H1 (cell line): ENCODE data around the gene PHRF1. TPM values are rescaled to one million over a fixed set of nuclear protein-coding genes. Genes with fewer than 3 reads are reported as not detected.

Experiments used
- CHD2 ChIP-seq: IDR thresholded peaks from 2 replicates; pipeline ENCODE4 v1.6.1; 2012; ENCODE audit warnings: low read length, improper control_type of control experiment
- CHD7 ChIP-seq: fragments of 300-600 bp; sonication (generic); IDR thresholded peaks from 2 replicates; pipeline ENCODE4 v1.7.1; 2012; ENCODE audit warnings: low read length, moderate library complexity, mild to moderate bottlenecking, inconsistent platforms; ENCODE audit not compliant: insufficient replicate concordance
- CREB1 ChIP-seq: IDR thresholded peaks from 2 replicates; pipeline ENCODE4 v1.6.1; 2012; ENCODE audit warnings: inconsistent platforms
- E2F6 ChIP-seq: IDR thresholded peaks from 2 replicates; pipeline ENCODE4 v1.6.1; 2012; ENCODE audit warnings: inconsistent platforms
- EGR1 ChIP-seq: IDR thresholded peaks from 2 replicates; pipeline ENCODE4 v1.6.1; 2011; ENCODE audit warnings: low read depth, low read length, borderline replicate concordance
- HDAC2 ChIP-seq, 2 experiments: fragments of 300-600 bp in 1 of 2; sonication (generic) in 1 of 2; IDR thresholded peaks; 2 replicates each; pipeline ENCODE4 v1.6.1; 2011 to 2012; ENCODE audit warnings: low read depth in 2 of 2, low read length in 2 of 2, mild to moderate bottlenecking in 2 of 2, moderate library complexity in 2 of 2, borderline replicate concordance in 1 of 2, inconsistent platforms in 1 of 2
- TCF12 ChIP-seq: IDR thresholded peaks from 2 replicates; pipeline ENCODE4 v1.6.1; 2011; ENCODE audit warnings: low read depth, mild to moderate bottlenecking, low read length
- USF2 ChIP-seq: IDR thresholded peaks from 2 replicates; pipeline ENCODE4 v1.6.1; 2011; ENCODE audit warnings: low read length, improper control_type of control experiment
- polyA plus RNA-seq, 7 experiments: library from polyadenylated mRNA; depleted of rRNA in 3 of 7; stranded (reverse) in 5 of 7; unstranded in 2 of 7; fragments of >200 nt in 5 of 7; fragments of 200-250 nt in 2 of 7; gene quantifications; 1 replicate in 5 of 7; 2 replicates in 1 of 7; 4 replicates in 1 of 7; pipeline versions ENCODE4 v1.2.1 to v1.2.3, GENCODE V29; 2011 to 2013; ENCODE audit warnings: missing spikeins in 2 of 7, mixed read lengths in 2 of 7
- total RNA-seq: library from RNA; stranded (reverse); fragmentation: NEBNext Ultra II Directional; extraction: Animal tissue kit (Norgen Biotek cat#: 25700); gene quantifications from 2 replicates; pipeline ENCODE4 v1.2.1, GENCODE V29; 2021

Gene PHRF1
- total and polyA plus RNA-seq, 2 of the 8 experiments (the other 6 are each of a cell fraction or from before 2014, with no cell fraction given): 13.4 to 37.3 TPM

GRCh38 chr11:553083-553987 lies 22.9 kb upstream of the PHRF1 start (continued):
- TF ChIP-seq CHD7 (no peak), EGR1 (no peak), HDAC2 (IDR thresholded peaks at IDR 0.05; ENCODE audit: borderline replicate concordance in 1 of 2, low read depth in 2 of 2, low read length in 2 of 2) (no peak), CREB1 (no peak), CHD2 (no peak), TCF12 (no peak), USF2 (no peak), E2F6 (no peak)
